Neuronal stem cell (in vitro differentiated cells): ENCODE data around the gene GMPR.

Experiments
- DNase-seq: peaks from one replicate; pipeline ENCODE4 v3.0.0-alpha.2; 2013; ENCODE audit warnings: low spot score
- H2AFZ ChIP-seq: one replicate; pipeline ENCODE4 v1.6.1; 2013; ENCODE audit warnings: mild to moderate bottlenecking, low read length, inconsistent platforms
- H2AK5ac ChIP-seq: 2 replicates; pipeline ENCODE4 v1.6.1; 2013; ENCODE audit warnings: low read depth, mild to moderate bottlenecking, inconsistent platforms, low read length, moderate library complexity, mixed read lengths
- H2BK120ac ChIP-seq: 2 replicates; pipeline ENCODE4 v1.6.1; 2013; ENCODE audit warnings: low read depth, mild to moderate bottlenecking, inconsistent platforms, low read length, moderate library complexity, mixed read lengths
- H2BK12ac ChIP-seq: one replicate; pipeline ENCODE4 v1.6.1; 2013; ENCODE audit warnings: low read length, inconsistent platforms
- H2BK15ac ChIP-seq: 2 replicates; pipeline ENCODE4 v1.6.1; 2013; ENCODE audit warnings: mild to moderate bottlenecking, low read length, inconsistent platforms, mixed read lengths
- H2BK5ac ChIP-seq: one replicate; pipeline ENCODE4 v1.6.1; 2013; ENCODE audit warnings: inconsistent platforms, mild to moderate bottlenecking, low read length, moderate library complexity
- H3K14ac ChIP-seq: one replicate; pipeline ENCODE4 v1.6.1; 2013; ENCODE audit warnings: low read length, inconsistent platforms
- H3K18ac ChIP-seq: 2 replicates; pipeline ENCODE4 v1.6.1; 2013; ENCODE audit warnings: low read length, inconsistent platforms
- H3K23ac ChIP-seq: 2 replicates; pipeline ENCODE4 v1.6.1; 2013; ENCODE audit warnings: low read depth, mild to moderate bottlenecking, mixed read lengths, low read length, inconsistent platforms; ENCODE audit not compliant: poor library complexity
- H3K27ac ChIP-seq: replicated peaks from 3 replicates; pipeline ENCODE4 v1.5.1; 2013; ENCODE audit warnings: low read length, inconsistent platforms
- H3K27me3 ChIP-seq, 3 experiments: 2 replicates each; pipeline ENCODE4 v1.6.1; 2013; ENCODE audit warnings: low read length in 3 of 3, mild to moderate bottlenecking in 2 of 3, inconsistent platforms in 1 of 3, low read depth in 1 of 3, mixed read lengths in 1 of 3, moderate library complexity in 1 of 3; ENCODE audit not compliant: control insufficient read depth in 3 of 3, insufficient read depth in 3 of 3
- H3K36me3 ChIP-seq, 2 donors: replicated peaks in 1 of 2; 2 replicates each; pipeline ENCODE4 v1.6.1; 2013; ENCODE audit warnings: low read length in 2 of 2; ENCODE audit not compliant: control insufficient read depth in 2 of 2, insufficient read depth in 2 of 2
- H3K4ac ChIP-seq: 2 replicates; pipeline ENCODE4 v1.6.1; 2013; ENCODE audit warnings: inconsistent platforms, mild to moderate bottlenecking, low read length, moderate library complexity
- H3K4me1 ChIP-seq, 2 donors: 1 replicate in 1 of 2; 2 replicates in 1 of 2; pipeline ENCODE4 v1.6.1; 2013; ENCODE audit warnings: low read length in 2 of 2, low read depth in 1 of 2; ENCODE audit not compliant: control insufficient read depth in 2 of 2, insufficient read depth in 1 of 2
- H3K4me2 ChIP-seq: one replicate; pipeline ENCODE4 v1.6.1; 2013; ENCODE audit warnings: mild to moderate bottlenecking, low read length, inconsistent platforms; ENCODE audit not compliant: insufficient read depth, poor library complexity, severe bottlenecking
- H3K4me3 ChIP-seq, 2 donors: 2 replicates each; pipeline ENCODE4 v1.5.1; 2013; ENCODE audit warnings: low read length in 2 of 2, mild to moderate bottlenecking in 2 of 2, inconsistent platforms in 1 of 2, moderate library complexity in 1 of 2
- H3K79me1 ChIP-seq: one replicate; pipeline ENCODE4 v1.6.1; 2013; ENCODE audit warnings: low read depth, mild to moderate bottlenecking, inconsistent platforms, low read length, moderate library complexity
- H3K9ac ChIP-seq: one replicate; pipeline ENCODE4 v1.6.1; 2013; ENCODE audit warnings: mild to moderate bottlenecking, low read depth, low read length, inconsistent platforms; ENCODE audit not compliant: poor library complexity
- H3K9me3 ChIP-seq, 2 donors: replicated peaks in 1 of 2; 2 replicates each; pipeline versions ENCODE3 to v1.6.1; 2013; ENCODE audit warnings: low read length in 2 of 2, mild to moderate bottlenecking in 2 of 2, inconsistent platforms in 1 of 2, low read depth in 1 of 2, mixed read lengths in 1 of 2, moderate library complexity in 1 of 2; ENCODE audit not compliant: control insufficient read depth in 2 of 2, insufficient read depth in 1 of 2
- H4K8ac ChIP-seq: one replicate; pipeline ENCODE4 v1.6.1; 2013; ENCODE audit warnings: low read depth, mild to moderate bottlenecking, inconsistent platforms, low read length, moderate library complexity
- H4K91ac ChIP-seq: one replicate; pipeline ENCODE4 v1.6.1; 2013; ENCODE audit warnings: low read length, low read depth, mild to moderate bottlenecking, inconsistent platforms; ENCODE audit not compliant: poor library complexity
- WGBS, 2 donors: extraction: QIAGEN DNeasy Blood & Tissue Kit; methylation state at CpG; one replicate each; pipeline ENCODE4 v1.1.7; 2013; ENCODE audit warnings: missing lambda C conversion rate in 2 of 2, mixed read lengths in 1 of 2; ENCODE audit not compliant: insufficient read length in 2 of 2, insufficient replicate concordance in 1 of 2; ENCODE audit errors: extremely low coverage in 2 of 2; 5-methylcytosine and 5-hydroxymethylcytosine counted together

GMPR gene

DNA sequence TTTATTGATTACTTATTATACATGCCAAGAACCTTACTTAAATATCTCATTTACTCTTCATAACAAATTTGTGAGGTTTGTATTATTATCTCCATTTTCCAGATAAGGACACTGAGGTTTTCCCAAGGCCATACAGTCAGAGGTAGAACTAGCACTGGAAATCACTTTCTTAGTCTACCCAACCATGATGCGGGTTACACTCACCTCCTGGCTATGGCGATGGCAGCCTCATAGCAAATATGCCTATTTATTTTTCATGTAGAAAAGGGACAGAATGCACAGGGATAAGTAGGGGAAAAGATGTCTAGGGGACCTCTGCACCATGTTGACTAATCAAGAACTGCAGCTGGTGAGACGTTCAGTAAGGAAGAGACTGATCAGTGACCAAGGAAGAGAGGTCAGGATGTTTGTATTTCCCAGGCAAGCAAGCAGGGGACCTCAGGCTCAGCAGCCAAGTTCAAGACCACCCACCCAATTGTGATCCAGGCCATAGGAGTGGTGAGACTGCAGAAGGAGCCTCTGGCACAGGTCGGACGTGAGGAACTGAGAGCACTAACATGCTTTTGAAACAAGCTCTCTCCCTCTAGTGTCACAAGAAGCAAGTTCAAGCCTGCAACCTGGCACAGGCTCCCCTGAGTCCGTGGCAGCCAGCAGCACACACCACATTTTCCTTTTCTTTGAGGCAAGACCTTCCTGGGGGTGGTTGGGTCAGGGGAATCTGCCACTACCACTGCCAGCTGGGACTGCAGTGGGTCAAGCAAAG is 97.8 kb downstream of the GMPR start:
- H4K8ac ChIP-seq, result no peak overlapping the region
- H2BK12ac ChIP-seq, result no peak overlapping the region
- H3K23ac ChIP-seq, result no peak overlapping the region
- WGBS, 2 donors, result no CpG with 5 or more reads among the region's 6 CpGs
- peaks cover 5 to 15% of the 10 kb centered on the region in 2 donors for H3K4me1 ChIP-seq
- H2BK120ac ChIP-seq, result no peak overlapping the region
- no peaks in the 10 kb centered on the region for H3K27me3 ChIP-seq
- H3K14ac ChIP-seq, result no peak overlapping the region
- H2AFZ ChIP-seq, result no peak overlapping the region
- H3K9ac ChIP-seq, result no peak overlapping the region
- no peak overlapping the region for H4K91ac ChIP-seq
- no peak overlapping the region for H2BK5ac ChIP-seq
- no peak overlapping the region for H2BK15ac ChIP-seq
- no peak overlapping the region for H3K4ac ChIP-seq
- no peak overlapping the region for H3K27ac ChIP-seq
- no peak overlapping the region for H3K4me2 ChIP-seq
- H3K9me3 ChIP-seq, result peaks cover 0 to 3% of the 10 kb centered on the region in 2 donors
- H3K18ac ChIP-seq, result no peak overlapping the region
- no peaks in the 10 kb centered on the region for H3K79me1 ChIP-seq
- no peaks in the 10 kb centered on the region for H3K36me3 ChIP-seq
- no peak overlapping the region for H3K4me3 ChIP-seq
- H2AK5ac ChIP-seq, result no peak overlapping the region
- DNase-seq, result no peak

DNA sequence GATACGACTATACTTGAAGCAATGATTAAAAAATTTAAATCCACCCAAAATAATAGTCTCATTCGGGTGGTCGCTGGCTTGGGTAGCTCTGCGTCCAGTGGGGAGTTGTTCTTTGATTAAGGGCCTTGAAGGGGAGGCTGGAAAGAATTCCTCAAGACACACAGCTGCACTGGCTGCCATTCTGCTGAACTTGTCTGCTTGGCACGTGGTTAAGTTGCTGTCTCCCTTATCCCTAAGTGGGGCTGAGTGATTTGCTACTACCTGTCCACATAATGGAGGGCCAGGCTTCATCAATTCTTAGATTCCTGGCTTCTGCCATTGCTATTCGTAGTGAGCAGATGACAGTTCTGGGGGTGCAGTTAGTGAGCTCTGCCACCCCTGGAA is 98.5 kb downstream of the GMPR start:
- WGBS, 2 donors, result no CpG with 5 or more reads among the region's 6 CpGs
- Histone ChIP-seq H3K18ac (no peak overlapping the region), H3K23ac (no peak overlapping the region), H2AFZ (no peak overlapping the region), H2BK5ac (no peak overlapping the region), H3K9me3 (peaks cover 0 to 3% of the 10 kb centered on the region in 2 donors), H3K4me1 (peaks cover 4 to 14% of the 10 kb centered on the region in 2 donors), H3K4ac (no peak overlapping the region), H3K79me1 (no peaks in the 10 kb centered on the region), H2AK5ac (no peak overlapping the region), H3K14ac (no peak overlapping the region), H3K4me3 (no peak overlapping the region), H3K27me3 (no peaks in the 10 kb centered on the region), H4K8ac (no peak overlapping the region), H2BK12ac (no peak overlapping the region), H3K27ac (no peak overlapping the region), H2BK120ac (no peak overlapping the region), H3K4me2 (no peak overlapping the region), H3K36me3 (no peaks in the 10 kb centered on the region), H4K91ac (peak overlapping the region; percentile 22), H3K9ac (no peak overlapping the region), H2BK15ac (no peak overlapping the region)
- no peak for DNase-seq

DNA sequence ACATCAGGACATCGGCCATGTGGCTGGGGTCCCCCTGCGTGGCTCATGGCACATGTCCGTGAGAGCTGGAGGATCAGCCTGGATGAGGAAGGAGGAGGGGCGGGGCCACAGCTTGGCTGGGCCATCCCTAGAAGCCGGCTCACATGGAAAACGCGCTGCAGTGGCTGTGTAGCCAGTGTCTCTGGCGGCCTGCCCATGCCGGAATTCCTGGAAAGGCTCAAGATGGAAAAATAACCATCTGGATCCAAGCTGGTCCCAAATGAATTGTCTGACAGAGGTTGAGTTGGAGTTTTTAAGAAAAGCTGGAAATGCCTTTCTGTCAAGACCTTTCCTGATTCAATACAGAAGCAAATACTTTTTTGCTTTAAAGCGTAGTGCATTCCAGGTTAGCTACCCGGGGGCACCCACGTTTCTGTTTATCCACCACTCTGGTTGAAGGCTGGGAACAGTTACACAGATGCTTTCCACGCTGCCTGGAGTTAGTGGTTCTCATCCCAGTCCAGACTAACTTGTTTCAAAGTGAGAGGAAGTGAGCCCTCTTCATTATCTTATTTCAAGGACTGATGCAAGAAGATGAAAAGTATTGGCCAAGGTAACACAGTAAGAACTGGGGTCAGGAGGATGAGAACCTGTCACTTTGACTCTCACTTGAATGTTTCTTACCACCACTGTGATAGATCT is 99.0 kb downstream of the GMPR start:
- no peak overlapping the region for H2BK15ac ChIP-seq
- no peak for DNase-seq
- no peak overlapping the region for H3K27ac ChIP-seq

DNA sequence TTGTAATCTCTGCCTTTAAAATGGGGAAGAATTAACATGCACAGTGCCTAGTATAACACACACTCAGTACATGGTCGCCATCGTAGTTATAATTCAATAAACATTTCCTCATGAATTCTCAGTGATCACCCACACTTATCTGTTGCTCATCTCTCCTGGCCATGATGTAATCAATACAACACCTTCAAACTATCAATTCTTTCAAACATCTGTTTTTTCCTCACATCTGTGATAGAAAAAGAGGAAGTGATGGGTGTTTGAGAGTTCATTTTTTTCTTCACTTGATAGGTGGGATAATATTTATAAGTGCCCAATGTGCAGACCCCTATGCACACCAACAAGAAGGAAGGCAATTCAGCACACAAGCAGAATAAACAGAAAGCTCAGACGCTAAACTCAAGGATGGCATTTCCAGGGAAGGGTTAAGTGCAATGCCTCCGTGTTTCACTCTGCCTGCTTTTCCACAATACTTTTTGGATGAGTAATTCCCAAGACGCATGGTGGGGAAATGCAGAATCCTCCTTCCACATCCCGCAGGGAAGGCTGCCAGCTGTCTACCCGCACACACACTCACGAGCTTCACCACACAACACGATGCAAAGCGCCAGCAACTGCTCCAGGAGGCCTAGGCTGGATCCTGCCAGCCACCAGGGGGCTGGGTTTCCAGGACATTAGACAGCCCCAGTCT is 100.3 kb downstream of the GMPR start:
- WGBS, 2 donors, result no CpG with 5 or more reads among the region's 10 CpGs
- Histone ChIP-seq H3K4me1 (peaks cover 2 to 9% of the 10 kb centered on the region in 2 donors), H4K91ac (no peak overlapping the region), H3K36me3 (no peaks in the 10 kb centered on the region), H3K4me2 (no peak overlapping the region), H3K4ac (no peak overlapping the region), H2BK120ac (no peak overlapping the region), H3K18ac (no peak overlapping the region), H2AFZ (peak overlapping the region; percentile 71), H3K23ac (no peak overlapping the region), H3K79me1 (no peaks in the 10 kb centered on the region), H3K9me3 (peaks cover 0 to 3% of the 10 kb centered on the region in 2 donors), H3K14ac (no peak overlapping the region), H3K4me3 (no peak overlapping the region), H3K27ac (no peak overlapping the region), H2BK15ac (no peak overlapping the region), H2BK5ac (no peak overlapping the region), H2BK12ac (no peak overlapping the region), H3K9ac (no peak overlapping the region), H3K27me3 (no peaks in the 10 kb centered on the region), H2AK5ac (no peak overlapping the region), H4K8ac (no peak overlapping the region)
- no peak for DNase-seq

More for the DNA sequence above, 99.0 kb downstream of the GMPR start:
- H3K18ac ChIP-seq, result no peak overlapping the region
- no peaks in the 10 kb centered on the region for H3K27me3 ChIP-seq
- no peaks in the 10 kb centered on the region for H3K79me1 ChIP-seq
- H3K4ac ChIP-seq, result no peak overlapping the region
- H4K91ac ChIP-seq, result peak overlapping the region; percentile 22
- H2AFZ ChIP-seq, result no peak overlapping the region
- H3K4me1 ChIP-seq, result peaks cover 2 to 12% of the 10 kb centered on the region in 2 donors
- H4K8ac ChIP-seq, result no peak overlapping the region
- H3K4me2 ChIP-seq, result no peak overlapping the region
- H3K14ac ChIP-seq, result no peak overlapping the region
- H3K9ac ChIP-seq, result no peak overlapping the region
- H3K4me3 ChIP-seq, result no peak overlapping the region
- H2BK5ac ChIP-seq, result no peak overlapping the region
- no peak overlapping the region for H2BK12ac ChIP-seq
- peaks cover 0 to 3% of the 10 kb centered on the region in 2 donors for H3K9me3 ChIP-seq
- no peak overlapping the region for H2BK120ac ChIP-seq
- H2AK5ac ChIP-seq, result no peak overlapping the region
- H3K36me3 ChIP-seq, result no peaks in the 10 kb centered on the region
- WGBS, 2 donors, result no CpG with 5 or more reads among the region's 13 CpGs
- no peak overlapping the region for H3K23ac ChIP-seq
